Stomach (tissue), 4 donors: Measurements from ENCODE around the gene MAPK4.

Experiments used
- POLR2A ChIP-seq, 4 donors: fragments of 450-650 bp; IDR thresholded peaks; one replicate each; pipeline ENCODE4 v1.6.1; 2016; ENCODE audit warnings: antibody characterized with exemption in 4 of 4, control low read depth in 2 of 4, mild to moderate bottlenecking in 1 of 4, moderate library complexity in 1 of 4
- POLR2AphosphoS5 ChIP-seq, 3 donors: sonication (generic); formaldehyde crosslinking; IDR thresholded peaks; one replicate each; pipeline ENCODE4 v1.6.1; 2016; ENCODE audit warnings: antibody characterized with exemption in 3 of 3
- TF ChIP-seq, protein P1 (sequence below), 7 experiments: fragments of 450-650 bp in 4 of 7; fragments of 200-600 bp in 3 of 7; sonication (generic) in 3 of 7; IDR thresholded peaks; one replicate each; pipeline ENCODE4 v1.5.1; 2016 to 2019; ENCODE audit warnings: antibody characterized with exemption in 7 of 7, control low read depth in 2 of 7, mild to moderate bottlenecking in 1 of 7

DNA sequence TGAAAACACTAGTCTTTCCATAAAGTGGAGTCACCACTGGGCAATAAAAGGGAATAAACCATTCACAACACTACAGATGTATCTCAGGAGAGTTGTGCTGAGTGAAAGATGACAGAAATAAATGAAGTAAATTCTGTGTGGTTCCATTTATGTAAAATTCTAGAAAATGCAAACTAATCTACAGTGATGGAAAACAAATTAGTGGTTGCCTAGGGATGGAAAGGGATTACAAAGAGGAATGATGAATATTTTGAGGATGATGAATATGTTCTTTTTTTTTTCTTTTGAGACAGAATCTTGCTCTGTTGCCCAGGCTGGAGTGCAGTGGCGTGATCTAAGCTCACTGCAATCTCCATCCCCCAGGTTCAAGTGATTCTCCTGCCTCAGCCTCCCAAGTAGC is 123.0 kb downstream of the MAPK4 start:
- TF ChIP-seq, protein P1, sequence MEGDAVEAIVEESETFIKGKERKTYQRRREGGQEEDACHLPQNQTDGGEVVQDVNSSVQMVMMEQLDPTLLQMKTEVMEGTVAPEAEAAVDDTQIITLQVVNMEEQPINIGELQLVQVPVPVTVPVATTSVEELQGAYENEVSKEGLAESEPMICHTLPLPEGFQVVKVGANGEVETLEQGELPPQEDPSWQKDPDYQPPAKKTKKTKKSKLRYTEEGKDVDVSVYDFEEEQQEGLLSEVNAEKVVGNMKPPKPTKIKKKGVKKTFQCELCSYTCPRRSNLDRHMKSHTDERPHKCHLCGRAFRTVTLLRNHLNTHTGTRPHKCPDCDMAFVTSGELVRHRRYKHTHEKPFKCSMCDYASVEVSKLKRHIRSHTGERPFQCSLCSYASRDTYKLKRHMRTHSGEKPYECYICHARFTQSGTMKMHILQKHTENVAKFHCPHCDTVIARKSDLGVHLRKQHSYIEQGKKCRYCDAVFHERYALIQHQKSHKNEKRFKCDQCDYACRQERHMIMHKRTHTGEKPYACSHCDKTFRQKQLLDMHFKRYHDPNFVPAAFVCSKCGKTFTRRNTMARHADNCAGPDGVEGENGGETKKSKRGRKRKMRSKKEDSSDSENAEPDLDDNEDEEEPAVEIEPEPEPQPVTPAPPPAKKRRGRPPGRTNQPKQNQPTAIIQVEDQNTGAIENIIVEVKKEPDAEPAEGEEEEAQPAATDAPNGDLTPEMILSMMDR (IDR thresholded peaks at IDR 0.05) = no peak
- TF ChIP-seq POLR2AphosphoS5 (IDR thresholded peaks at IDR 0.05) (no peak), POLR2A (IDR thresholded peaks at IDR 0.05) (no peak)
